Fibroblast of lung (primary cell): ENCODE results near the gene HMCES.

Experiments used
- EZH2 ChIP-seq: IDR thresholded peaks from 2 replicates; pipeline ENCODE4 v1.5.1; 2012; ENCODE audit warnings: low read length, control low read depth, mild to moderate bottlenecking; ENCODE audit errors: missing control alignments
- TF ChIP-seq, protein P1 (sequence below), 2 donors: IDR thresholded peaks in 1 of 2; conservative IDR thresholded peaks in 1 of 2; 1 replicate in 1 of 2; 2 replicates in 1 of 2; pipeline ENCODE4 v1.5.1; 2011 to 2012; ENCODE audit warnings: low read length in 2 of 2, control low read depth in 1 of 2, inconsistent platforms in 1 of 2, low read depth in 1 of 2, mild to moderate bottlenecking in 1 of 2

GRCh38 chr3:129268396-129268795 lies 10.3 kb upstream of the HMCES start:
- no peak for TF ChIP-seq EZH2
- TF ChIP-seq, protein P1, sequence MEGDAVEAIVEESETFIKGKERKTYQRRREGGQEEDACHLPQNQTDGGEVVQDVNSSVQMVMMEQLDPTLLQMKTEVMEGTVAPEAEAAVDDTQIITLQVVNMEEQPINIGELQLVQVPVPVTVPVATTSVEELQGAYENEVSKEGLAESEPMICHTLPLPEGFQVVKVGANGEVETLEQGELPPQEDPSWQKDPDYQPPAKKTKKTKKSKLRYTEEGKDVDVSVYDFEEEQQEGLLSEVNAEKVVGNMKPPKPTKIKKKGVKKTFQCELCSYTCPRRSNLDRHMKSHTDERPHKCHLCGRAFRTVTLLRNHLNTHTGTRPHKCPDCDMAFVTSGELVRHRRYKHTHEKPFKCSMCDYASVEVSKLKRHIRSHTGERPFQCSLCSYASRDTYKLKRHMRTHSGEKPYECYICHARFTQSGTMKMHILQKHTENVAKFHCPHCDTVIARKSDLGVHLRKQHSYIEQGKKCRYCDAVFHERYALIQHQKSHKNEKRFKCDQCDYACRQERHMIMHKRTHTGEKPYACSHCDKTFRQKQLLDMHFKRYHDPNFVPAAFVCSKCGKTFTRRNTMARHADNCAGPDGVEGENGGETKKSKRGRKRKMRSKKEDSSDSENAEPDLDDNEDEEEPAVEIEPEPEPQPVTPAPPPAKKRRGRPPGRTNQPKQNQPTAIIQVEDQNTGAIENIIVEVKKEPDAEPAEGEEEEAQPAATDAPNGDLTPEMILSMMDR (conservative IDR thresholded peaks at IDR 0.05 in 1 of 2, IDR thresholded peaks at IDR 0.05 in 1 of 2; ENCODE audit: low read depth in 1 of 2, low read length in 2 of 2), result no peak
